ENCODE measurements around the gene FRRS1.

DNA sequence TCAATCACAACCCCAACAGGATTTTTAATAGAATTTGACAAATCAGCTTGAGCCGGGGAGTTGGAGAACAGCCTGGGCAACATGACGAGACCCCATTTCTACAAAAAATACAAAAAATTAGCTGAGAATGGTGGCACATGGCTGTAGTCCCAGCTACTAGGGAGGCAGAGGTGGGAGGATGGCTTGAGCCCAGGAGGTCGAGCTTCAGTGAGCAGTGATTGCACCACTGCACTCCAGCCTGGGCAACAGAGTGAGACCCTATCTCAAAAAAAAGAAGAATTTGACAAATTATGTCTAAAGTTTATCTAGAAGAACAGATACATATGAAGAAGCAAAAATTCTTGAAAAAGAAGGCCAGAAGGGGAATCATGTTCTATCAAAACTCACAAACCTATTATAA, 43.2 kb downstream of the FRRS1 start:
- TF ChIP-seq NFE2L2 (IDR thresholded peaks at IDR 0.05; ENCODE audit: low read depth, low read length) = no peak
- TF ChIP-seq, protein P1, sequence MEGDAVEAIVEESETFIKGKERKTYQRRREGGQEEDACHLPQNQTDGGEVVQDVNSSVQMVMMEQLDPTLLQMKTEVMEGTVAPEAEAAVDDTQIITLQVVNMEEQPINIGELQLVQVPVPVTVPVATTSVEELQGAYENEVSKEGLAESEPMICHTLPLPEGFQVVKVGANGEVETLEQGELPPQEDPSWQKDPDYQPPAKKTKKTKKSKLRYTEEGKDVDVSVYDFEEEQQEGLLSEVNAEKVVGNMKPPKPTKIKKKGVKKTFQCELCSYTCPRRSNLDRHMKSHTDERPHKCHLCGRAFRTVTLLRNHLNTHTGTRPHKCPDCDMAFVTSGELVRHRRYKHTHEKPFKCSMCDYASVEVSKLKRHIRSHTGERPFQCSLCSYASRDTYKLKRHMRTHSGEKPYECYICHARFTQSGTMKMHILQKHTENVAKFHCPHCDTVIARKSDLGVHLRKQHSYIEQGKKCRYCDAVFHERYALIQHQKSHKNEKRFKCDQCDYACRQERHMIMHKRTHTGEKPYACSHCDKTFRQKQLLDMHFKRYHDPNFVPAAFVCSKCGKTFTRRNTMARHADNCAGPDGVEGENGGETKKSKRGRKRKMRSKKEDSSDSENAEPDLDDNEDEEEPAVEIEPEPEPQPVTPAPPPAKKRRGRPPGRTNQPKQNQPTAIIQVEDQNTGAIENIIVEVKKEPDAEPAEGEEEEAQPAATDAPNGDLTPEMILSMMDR (conservative IDR thresholded peaks at IDR 0.05; ENCODE audit: low read depth, low read length) = no peak
- TF ChIP-seq MAZ (IDR thresholded peaks at IDR 0.05; ENCODE audit: borderline replicate concordance, low read depth, low read length) = no peak
- TF ChIP-seq POLR2A (IDR thresholded peaks at IDR 0.05; ENCODE audit: low read depth, low read length) = no peak
- no peak for TF ChIP-seq FOS (IDR thresholded peaks at IDR 0.05; ENCODE audit: low read depth, low read length)
- no peak for TF ChIP-seq BHLHE40 (IDR thresholded peaks at IDR 0.05; ENCODE audit: low read depth, low read length)

Measured in IMR-90 (cell line).